Activated CD4-positive, alpha-beta memory T cell treated with anti-CD3 and anti-CD28 coated beads for 36 hours (primary cell): ENCODE data around the gene GGTA1. TPM values are rescaled to one million over a fixed set of nuclear protein-coding genes. Genes with fewer than 3 reads are reported as not detected.
A peak's percentile ranks its signal among the peaks of the same experiment; 100 is the strongest.

ENCODE experiments used
- CTCF ChIA-PET: fragments of 350-600 bp; sonication (Branson Sonifier 250); formaldehyde crosslinking; loops from one replicate; lab custom pipeline; 2021; ENCODE audit warnings: antibody characterized with exemption, inconsistent platforms; lab: Charles Lee
- POLR2A ChIA-PET: fragments of 350-600 bp; sonication (Branson Sonifier 250); formaldehyde crosslinking; loops from one replicate; lab custom pipeline; 2021; ENCODE audit warnings: antibody characterized with exemption; lab: Charles Lee
- DNase-seq: peaks from one replicate; pipeline ENCODE4 v3.0.0-alpha.2; 2020
- H3K27ac Mint-ChIP-seq: one replicate; pipeline ENCODE4 v1.8.0; 2021; ENCODE audit warnings: mixed read lengths
- H3K27me3 Mint-ChIP-seq: one replicate; pipeline ENCODE4 v1.8.0; 2021; ENCODE audit warnings: mixed read lengths
- H3K36me3 Mint-ChIP-seq: one replicate; pipeline ENCODE4 v1.8.0; 2021; ENCODE audit warnings: mixed read lengths
- H3K4me1 Mint-ChIP-seq: one replicate; pipeline ENCODE4 v1.8.0; 2021; ENCODE audit warnings: low read depth, mixed read lengths
- H3K4me3 Mint-ChIP-seq: one replicate; pipeline ENCODE4 v1.8.0; 2021; ENCODE audit warnings: mild to moderate bottlenecking, mixed read lengths
- H3K9me3 Mint-ChIP-seq: one replicate; pipeline ENCODE4 v1.8.0; 2021; ENCODE audit warnings: mixed read lengths
- intact Hi-C: fragments of 100-400 bp; cut with micrococcal nuclease; formaldehyde crosslinking; loops from one replicate; pipeline ENCODE4 v1.15.1; 2023
- total RNA-seq, 2 experiments: library from RNA; stranded (reverse); gene quantifications; one replicate each; pipeline ENCODE4 v1.2.3, GENCODE V29; 2021

GGTA1 gene
- total RNA-seq, 2 experiments from 2014 or later, result not detected

DNA sequence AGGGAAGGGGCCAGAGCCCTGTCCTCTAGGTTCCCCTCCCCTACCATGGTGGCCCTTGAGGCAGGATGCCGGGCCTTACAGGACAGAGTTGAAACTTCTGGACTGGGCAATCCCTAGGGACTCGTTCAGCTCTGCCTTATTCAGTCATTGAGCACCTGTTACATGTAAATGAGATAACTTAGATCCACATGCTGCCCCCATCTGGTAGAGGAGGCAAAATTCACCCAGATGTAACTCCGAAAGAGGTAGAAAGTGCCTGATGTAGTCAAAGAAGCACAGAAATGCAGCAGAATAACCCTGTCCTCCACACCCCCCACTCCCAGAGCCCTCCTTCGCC is 1.5 kb downstream of the GGTA1 start:
- ChIA-PET CTCF (interaction anchor here (0.9 to 1.3 kb wide), 7 partner anchors 9 to 167 kb away, joined by 3 to 6 read pairs (median 3); no protein-coding TSS in a partner anchor), POLR2A (no interaction called here)
- Mint-ChIP-seq H3K4me3 (peak overlapping the region; percentile 39), H3K36me3 (no peaks in the 10 kb centered on the region), H3K27me3 (peaks cover 47% of the 10 kb centered on the region), H3K27ac (no peak overlapping the region), H3K9me3 (peaks cover 5% of the 10 kb centered on the region), H3K4me1 (peaks cover 17% of the 10 kb centered on the region)
- intact Hi-C loops, result loop anchor here (1.0 to 10.0 kb wide), 2 partner anchors 53 to 178 kb away; no protein-coding TSS in a partner anchor
- peak; percentile 55 for DNase-seq

DNA sequence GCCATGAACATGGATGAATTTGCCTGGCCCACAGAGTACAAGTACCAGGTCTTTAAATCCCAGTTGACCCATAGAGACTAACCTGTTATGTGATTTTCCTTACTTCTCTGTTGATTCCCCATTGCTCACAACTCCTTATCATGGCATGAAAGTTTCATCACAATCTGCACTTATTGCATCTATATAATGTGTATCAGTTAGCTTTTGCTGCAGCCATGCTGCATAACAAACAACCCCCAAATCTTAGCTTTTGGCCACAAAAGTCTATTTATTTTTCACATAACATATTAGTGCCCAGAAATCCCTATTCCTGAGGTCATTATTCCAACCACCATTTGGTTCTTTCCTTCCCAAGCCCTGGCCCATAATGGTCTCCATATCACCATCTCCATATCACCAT is 3.7 kb downstream of the GGTA1 start:
- Mint-ChIP-seq H3K27ac (no peak overlapping the region), H3K27me3 (peaks cover 39% of the 10 kb centered on the region), H3K4me1 (peaks cover 17% of the 10 kb centered on the region), H3K4me3 (no peak overlapping the region), H3K36me3 (no peaks in the 10 kb centered on the region), H3K9me3 (peaks cover 5% of the 10 kb centered on the region)
- CTCF ChIA-PET, result interaction anchor here (1.7 to 2.1 kb wide), 2 partner anchors 48 to 176 kb away, joined by 3 to 7 read pairs; no protein-coding TSS in a partner anchor
- intact Hi-C loops, result loop anchor here (10.0 kb wide), 1 partner anchor 51 kb away; no protein-coding TSS in a partner anchor
- DNase-seq, result no peak
- POLR2A ChIA-PET, result no interaction called here

GRCh38 chr9:121494192-121494591 is 5.5 kb downstream of the GGTA1 start:
- ChIA-PET CTCF (interaction anchor here (1.5 kb wide), 1 partner anchor 32 kb away, joined by 3 read pairs; no protein-coding TSS in a partner anchor), POLR2A (no interaction called here)
- Mint-ChIP-seq H3K27ac (no peak overlapping the region), H3K36me3 (no peaks in the 10 kb centered on the region), H3K9me3 (peaks cover 5% of the 10 kb centered on the region), H3K4me1 (peaks cover 11% of the 10 kb centered on the region), H3K27me3 (peaks cover 30% of the 10 kb centered on the region), H3K4me3 (no peak overlapping the region)
- DNase-seq, result no peak
- intact Hi-C loops, result loop anchor here (10.0 kb wide), 1 partner anchor 49 kb away; no protein-coding TSS in a partner anchor

DNA sequence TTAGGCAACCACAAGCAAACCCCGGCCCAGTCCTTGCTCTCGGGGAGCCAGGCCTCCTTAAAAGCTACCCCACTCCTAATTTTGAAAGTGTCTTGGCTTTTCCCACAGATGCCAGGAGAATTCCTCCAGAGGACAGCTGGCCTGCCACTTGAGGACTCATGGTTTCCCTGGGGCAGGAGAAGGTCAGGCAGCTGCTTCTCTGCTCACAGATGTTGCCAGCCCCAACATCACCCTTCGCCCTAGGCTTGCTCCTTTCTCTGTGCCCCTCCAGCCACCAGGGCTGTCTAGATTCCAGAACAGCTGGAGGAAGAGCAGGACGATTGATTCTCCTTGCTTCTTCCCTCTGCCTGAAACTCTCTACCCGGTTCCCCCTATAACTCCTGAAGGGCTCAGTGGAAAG is 8.5 kb downstream of the GGTA1 start:
- no peak for DNase-seq
- H3K4me1 Mint-ChIP-seq, result no peaks in the 10 kb centered on the region
- no peak overlapping the region for H3K27ac Mint-ChIP-seq
- H3K9me3 Mint-ChIP-seq, result peaks cover 2% of the 10 kb centered on the region
- intact Hi-C loops, result loop anchor here (10.0 kb wide), 1 partner anchor 46 kb away; no protein-coding TSS in a partner anchor
- no peak overlapping the region for H3K4me3 Mint-ChIP-seq
- ChIA-PET POLR2A (no interaction called here), CTCF (interaction anchor here (1.3 kb wide), 1 partner anchor 171 kb away, joined by 4 read pairs; no protein-coding TSS in a partner anchor)
- H3K36me3 Mint-ChIP-seq, result no peaks in the 10 kb centered on the region
- H3K27me3 Mint-ChIP-seq, result peaks cover 7% of the 10 kb centered on the region

- POLR2A ChIA-PET, result no interaction called here
Observed at GRCh38 chr9:121489344-121489743, 10.3 kb downstream of the GGTA1 start.

DNA sequence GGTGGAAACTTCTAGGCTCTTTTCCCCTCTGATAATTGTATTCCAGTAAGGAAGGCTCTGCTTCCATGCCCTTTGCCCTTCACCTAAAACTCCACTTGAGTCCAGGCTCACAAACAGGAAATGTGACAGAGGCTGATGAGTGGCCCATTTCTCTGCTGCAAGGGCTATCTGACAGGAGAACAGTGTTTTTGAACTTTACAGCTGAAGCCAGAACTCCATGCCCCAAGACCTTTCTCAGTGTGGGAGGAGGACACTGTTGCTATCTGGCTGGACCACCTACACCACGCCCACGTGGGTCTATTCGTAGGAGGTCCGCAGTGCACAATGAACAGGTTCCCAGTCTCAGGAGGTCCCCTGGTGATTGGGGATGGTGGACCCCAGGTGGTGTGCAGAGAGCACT is 13.6 kb downstream of the GGTA1 start:
- H3K27ac Mint-ChIP-seq, result no peak overlapping the region
- ChIA-PET POLR2A (no interaction called here), CTCF (no interaction called here)
- peaks cover 2% of the 10 kb centered on the region for H3K27me3 Mint-ChIP-seq
- intact Hi-C loops, result no loop called here
- no peaks in the 10 kb centered on the region for H3K4me1 Mint-ChIP-seq
- H3K4me3 Mint-ChIP-seq, result no peak overlapping the region
- no peaks in the 10 kb centered on the region for H3K9me3 Mint-ChIP-seq
- no peaks in the 10 kb centered on the region for H3K36me3 Mint-ChIP-seq
- DNase-seq, result no peak

More at GRCh38 chr9:121489344-121489743, 10.3 kb downstream of the GGTA1 start:
- no peaks in the 10 kb centered on the region for H3K36me3 Mint-ChIP-seq
- H3K9me3 Mint-ChIP-seq, result no peaks in the 10 kb centered on the region
- H3K4me3 Mint-ChIP-seq, result no peak overlapping the region
- CTCF ChIA-PET, result interaction anchor here (1.1 kb wide), 1 partner anchor 8 kb away, joined by 4 read pairs; no protein-coding TSS in a partner anchor
- intact Hi-C loops, result no loop called here
- no peaks in the 10 kb centered on the region for H3K27me3 Mint-ChIP-seq
- H3K27ac Mint-ChIP-seq, result no peak overlapping the region
- no peak for DNase-seq
- no peaks in the 10 kb centered on the region for H3K4me1 Mint-ChIP-seq

DNA sequence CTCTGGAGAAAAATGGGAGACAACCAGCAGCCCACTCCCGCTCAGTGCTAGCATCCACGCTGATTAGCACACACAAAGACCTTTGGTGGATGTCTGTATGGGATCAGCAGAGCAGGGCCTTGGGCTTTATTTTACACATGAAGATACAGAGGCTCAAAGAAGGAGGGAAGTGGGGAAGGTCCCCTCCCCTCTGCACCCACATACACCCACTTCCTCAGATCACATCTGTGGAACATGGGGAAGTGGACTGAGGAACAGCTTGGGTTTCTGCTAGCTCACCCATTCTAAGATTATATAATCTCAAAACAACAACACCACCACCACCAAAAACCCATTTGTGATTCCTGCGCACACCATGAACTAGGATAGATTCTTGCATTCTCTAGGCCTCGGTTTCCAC is 14.0 kb downstream of the GGTA1 start:
- no peak for DNase-seq
- Mint-ChIP-seq H3K4me3 (no peak overlapping the region), H3K36me3 (no peaks in the 10 kb centered on the region), H3K27me3 (peaks cover 2% of the 10 kb centered on the region), H3K4me1 (no peaks in the 10 kb centered on the region), H3K27ac (no peak overlapping the region), H3K9me3 (no peaks in the 10 kb centered on the region)
- intact Hi-C loops, result no loop called here
- POLR2A ChIA-PET, result no interaction called here
- CTCF ChIA-PET, result no interaction called here

GRCh38 chr9:121484651-121485446 is 14.8 kb downstream of the GGTA1 start:
- intact Hi-C loops, result no loop called here
- no peaks in the 10 kb centered on the region for H3K4me1 Mint-ChIP-seq
- CTCF ChIA-PET, result no interaction called here
- H3K4me3 Mint-ChIP-seq, result no peak overlapping the region
- H3K27me3 Mint-ChIP-seq, result peaks cover 2% of the 10 kb centered on the region
- H3K27ac Mint-ChIP-seq, result no peak overlapping the region
- no peaks in the 10 kb centered on the region for H3K9me3 Mint-ChIP-seq
- POLR2A ChIA-PET, result no interaction called here
- DNase-seq, result no peak
- H3K36me3 Mint-ChIP-seq, result no peaks in the 10 kb centered on the region

DNA sequence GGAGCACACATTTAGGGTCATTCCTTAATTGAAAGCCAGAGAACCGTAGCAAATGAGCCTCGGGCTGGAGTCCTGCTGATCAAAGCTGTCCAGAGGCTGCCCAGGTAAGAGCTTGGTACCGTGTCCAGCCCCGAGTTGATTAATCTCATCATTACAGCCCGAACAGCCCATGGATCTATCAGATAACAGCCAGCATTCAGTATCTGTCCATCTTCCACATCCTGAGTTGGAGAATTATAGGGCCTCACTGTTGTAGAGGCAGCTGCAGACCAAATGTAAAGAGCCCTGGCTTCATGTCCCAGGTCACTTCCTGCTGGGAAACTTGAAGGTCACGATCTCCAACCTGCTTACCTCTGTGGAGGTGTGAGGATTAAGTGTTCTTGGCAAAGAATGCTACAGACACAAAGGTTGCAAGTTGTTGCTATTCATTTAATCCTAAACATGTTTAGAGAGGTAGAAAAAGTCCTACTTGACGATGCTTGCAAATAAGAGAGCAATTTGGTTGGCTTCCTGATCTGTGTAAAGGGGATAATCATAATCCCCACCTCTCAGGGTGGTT is 16.1 kb downstream of the GGTA1 start:
- intact Hi-C loops, result no loop called here
- no peak for DNase-seq
- no peak overlapping the region for H3K27ac Mint-ChIP-seq
- no peak overlapping the region for H3K4me3 Mint-ChIP-seq
- no peaks in the 10 kb centered on the region for H3K4me1 Mint-ChIP-seq
- no peaks in the 10 kb centered on the region for H3K9me3 Mint-ChIP-seq
- peaks cover 2% of the 10 kb centered on the region for H3K27me3 Mint-ChIP-seq
- no peaks in the 10 kb centered on the region for H3K36me3 Mint-ChIP-seq
- CTCF ChIA-PET, result no interaction called here
- POLR2A ChIA-PET, result no interaction called here

GRCh38 chr9:121483049-121483448 is 16.6 kb downstream of the GGTA1 start:
- POLR2A ChIA-PET, result no interaction called here
- CTCF ChIA-PET, result no interaction called here
- Mint-ChIP-seq H3K4me1 (no peaks in the 10 kb centered on the region), H3K4me3 (no peak overlapping the region), H3K27me3 (peaks cover 2% of the 10 kb centered on the region), H3K27ac (no peak overlapping the region), H3K9me3 (no peaks in the 10 kb centered on the region), H3K36me3 (no peaks in the 10 kb centered on the region)
- intact Hi-C loops, result no loop called here
- DNase-seq, result no peak

GRCh38 chr9:121478816-121479676 is 20.6 kb downstream of the GGTA1 start:
- no peak overlapping the region for H3K27ac Mint-ChIP-seq
- POLR2A ChIA-PET, result interaction anchor here (0.7 kb wide), 1 partner anchor 57 kb away, joined by 3 read pairs; no protein-coding TSS in a partner anchor
- CTCF ChIA-PET, result no interaction called here
- H3K4me3 Mint-ChIP-seq, result no peak overlapping the region
- intact Hi-C loops, result no loop called here
- DNase-seq, result no peak
- no peaks in the 10 kb centered on the region for H3K36me3 Mint-ChIP-seq
- no peaks in the 10 kb centered on the region for H3K9me3 Mint-ChIP-seq
- peaks cover 6% of the 10 kb centered on the region for H3K27me3 Mint-ChIP-seq
- no peaks in the 10 kb centered on the region for H3K4me1 Mint-ChIP-seq
